Measurements from ENCODE around the gene ZNF732. TPM values are rescaled to one million over a fixed set of nuclear protein-coding genes. Genes with fewer than 3 reads are reported as not detected.

ZNF732 gene
- total and polyA plus RNA-seq, 2 of the 8 experiments (the other 6 are each of a cell fraction or from before 2014, with no cell fraction given), result 1.9 to 35.7 TPM

GRCh38 chr4:309807-310206, 4.5 kb upstream of the ZNF732 start (continued):
- TF ChIP-seq POLR2AphosphoS5 (IDR thresholded peaks at IDR 0.05; ENCODE audit: low read depth, low read length) (no peak), RXRA (IDR thresholded peaks at IDR 0.05; ENCODE audit: insufficient read depth, low read depth, low read length) (no peak)
- TF ChIP-seq, protein P1, sequence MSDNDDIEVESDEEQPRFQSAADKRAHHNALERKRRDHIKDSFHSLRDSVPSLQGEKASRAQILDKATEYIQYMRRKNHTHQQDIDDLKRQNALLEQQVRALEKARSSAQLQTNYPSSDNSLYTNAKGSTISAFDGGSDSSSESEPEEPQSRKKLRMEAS (IDR thresholded peaks at IDR 0.05), result no peak

Measured in H1 (cell line).